ENCODE measurements around the gene NPHS2.

DNA sequence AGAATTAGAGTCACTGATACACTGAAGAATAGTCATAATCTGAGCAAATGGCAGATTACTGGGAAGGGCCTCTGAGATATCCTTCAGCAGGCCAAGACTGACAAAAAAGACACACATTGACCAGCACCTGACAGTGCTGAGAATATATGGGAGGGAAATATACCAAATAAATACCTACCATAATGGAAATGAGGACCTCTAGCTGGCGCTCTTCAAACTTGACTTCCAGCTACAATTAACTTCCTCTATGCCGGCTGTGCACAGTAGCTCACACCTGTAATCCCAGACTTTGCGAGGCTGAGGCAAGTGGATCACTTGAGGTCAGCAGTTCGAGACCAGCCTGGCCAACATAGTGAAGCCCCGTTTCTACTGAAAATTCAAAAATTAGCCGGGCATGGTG, 69.5 kb downstream of the NPHS2 start:
- TF ChIP-seq, protein P1, sequence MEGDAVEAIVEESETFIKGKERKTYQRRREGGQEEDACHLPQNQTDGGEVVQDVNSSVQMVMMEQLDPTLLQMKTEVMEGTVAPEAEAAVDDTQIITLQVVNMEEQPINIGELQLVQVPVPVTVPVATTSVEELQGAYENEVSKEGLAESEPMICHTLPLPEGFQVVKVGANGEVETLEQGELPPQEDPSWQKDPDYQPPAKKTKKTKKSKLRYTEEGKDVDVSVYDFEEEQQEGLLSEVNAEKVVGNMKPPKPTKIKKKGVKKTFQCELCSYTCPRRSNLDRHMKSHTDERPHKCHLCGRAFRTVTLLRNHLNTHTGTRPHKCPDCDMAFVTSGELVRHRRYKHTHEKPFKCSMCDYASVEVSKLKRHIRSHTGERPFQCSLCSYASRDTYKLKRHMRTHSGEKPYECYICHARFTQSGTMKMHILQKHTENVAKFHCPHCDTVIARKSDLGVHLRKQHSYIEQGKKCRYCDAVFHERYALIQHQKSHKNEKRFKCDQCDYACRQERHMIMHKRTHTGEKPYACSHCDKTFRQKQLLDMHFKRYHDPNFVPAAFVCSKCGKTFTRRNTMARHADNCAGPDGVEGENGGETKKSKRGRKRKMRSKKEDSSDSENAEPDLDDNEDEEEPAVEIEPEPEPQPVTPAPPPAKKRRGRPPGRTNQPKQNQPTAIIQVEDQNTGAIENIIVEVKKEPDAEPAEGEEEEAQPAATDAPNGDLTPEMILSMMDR (IDR thresholded peaks at IDR 0.05): no peak
- TF ChIP-seq POLR2AphosphoS5 (IDR thresholded peaks at IDR 0.05; ENCODE audit: low read depth, low read length): no peak
- TF ChIP-seq, protein P2, sequence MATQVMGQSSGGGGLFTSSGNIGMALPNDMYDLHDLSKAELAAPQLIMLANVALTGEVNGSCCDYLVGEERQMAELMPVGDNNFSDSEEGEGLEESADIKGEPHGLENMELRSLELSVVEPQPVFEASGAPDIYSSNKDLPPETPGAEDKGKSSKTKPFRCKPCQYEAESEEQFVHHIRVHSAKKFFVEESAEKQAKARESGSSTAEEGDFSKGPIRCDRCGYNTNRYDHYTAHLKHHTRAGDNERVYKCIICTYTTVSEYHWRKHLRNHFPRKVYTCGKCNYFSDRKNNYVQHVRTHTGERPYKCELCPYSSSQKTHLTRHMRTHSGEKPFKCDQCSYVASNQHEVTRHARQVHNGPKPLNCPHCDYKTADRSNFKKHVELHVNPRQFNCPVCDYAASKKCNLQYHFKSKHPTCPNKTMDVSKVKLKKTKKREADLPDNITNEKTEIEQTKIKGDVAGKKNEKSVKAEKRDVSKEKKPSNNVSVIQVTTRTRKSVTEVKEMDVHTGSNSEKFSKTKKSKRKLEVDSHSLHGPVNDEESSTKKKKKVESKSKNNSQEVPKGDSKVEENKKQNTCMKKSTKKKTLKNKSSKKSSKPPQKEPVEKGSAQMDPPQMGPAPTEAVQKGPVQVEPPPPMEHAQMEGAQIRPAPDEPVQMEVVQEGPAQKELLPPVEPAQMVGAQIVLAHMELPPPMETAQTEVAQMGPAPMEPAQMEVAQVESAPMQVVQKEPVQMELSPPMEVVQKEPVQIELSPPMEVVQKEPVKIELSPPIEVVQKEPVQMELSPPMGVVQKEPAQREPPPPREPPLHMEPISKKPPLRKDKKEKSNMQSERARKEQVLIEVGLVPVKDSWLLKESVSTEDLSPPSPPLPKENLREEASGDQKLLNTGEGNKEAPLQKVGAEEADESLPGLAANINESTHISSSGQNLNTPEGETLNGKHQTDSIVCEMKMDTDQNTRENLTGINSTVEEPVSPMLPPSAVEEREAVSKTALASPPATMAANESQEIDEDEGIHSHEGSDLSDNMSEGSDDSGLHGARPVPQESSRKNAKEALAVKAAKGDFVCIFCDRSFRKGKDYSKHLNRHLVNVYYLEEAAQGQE (IDR thresholded peaks at IDR 0.05; ENCODE audit: insufficient read depth in 1 of 2, low read depth in 2 of 2, low read length in 1 of 2): no peak
- no peak for TF ChIP-seq SIN3A (IDR thresholded peaks at IDR 0.05; ENCODE audit: borderline replicate concordance, insufficient read depth, low read depth, low read length)
